ENCODE measurements around the gene SNX20.
A peak's percentile ranks its signal among the peaks of the same experiment; 100 is the strongest.

The SNX20 gene

GRCh38 chr16:50635505-50636392 is 45.4 kb downstream of the SNX20 start:
- DNase-seq (ENCODE audit: low read depth in 2 of 2): peak; percentile 7 to 16

DNA sequence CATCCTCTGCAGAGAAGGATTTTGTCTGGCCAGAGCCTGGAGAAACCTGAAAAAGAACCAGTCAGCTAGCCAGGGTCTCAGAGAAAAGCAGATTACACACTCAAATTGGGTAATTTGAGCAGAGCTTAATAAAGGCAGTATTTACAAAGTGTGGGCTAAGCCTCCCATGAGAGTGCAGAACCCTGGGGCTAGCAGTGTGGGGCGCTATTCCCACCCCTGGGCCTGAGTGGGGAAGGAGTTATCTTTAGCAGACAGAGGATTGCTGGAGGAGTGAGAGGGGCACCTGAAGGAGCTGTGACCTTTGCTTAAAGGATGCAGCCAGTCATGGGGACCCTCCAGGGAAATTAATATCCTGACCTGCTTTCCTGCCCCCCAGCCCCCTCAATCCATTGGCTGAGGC is 46.2 kb downstream of the SNX20 start:
- DNase-seq (ENCODE audit: low read depth in 2 of 2): no peak

- DNase-seq (ENCODE audit: low read depth in 2 of 2): no peak
Observed at GRCh38 chr16:50634090-50634489, 47.0 kb downstream of the SNX20 start.

DNA sequence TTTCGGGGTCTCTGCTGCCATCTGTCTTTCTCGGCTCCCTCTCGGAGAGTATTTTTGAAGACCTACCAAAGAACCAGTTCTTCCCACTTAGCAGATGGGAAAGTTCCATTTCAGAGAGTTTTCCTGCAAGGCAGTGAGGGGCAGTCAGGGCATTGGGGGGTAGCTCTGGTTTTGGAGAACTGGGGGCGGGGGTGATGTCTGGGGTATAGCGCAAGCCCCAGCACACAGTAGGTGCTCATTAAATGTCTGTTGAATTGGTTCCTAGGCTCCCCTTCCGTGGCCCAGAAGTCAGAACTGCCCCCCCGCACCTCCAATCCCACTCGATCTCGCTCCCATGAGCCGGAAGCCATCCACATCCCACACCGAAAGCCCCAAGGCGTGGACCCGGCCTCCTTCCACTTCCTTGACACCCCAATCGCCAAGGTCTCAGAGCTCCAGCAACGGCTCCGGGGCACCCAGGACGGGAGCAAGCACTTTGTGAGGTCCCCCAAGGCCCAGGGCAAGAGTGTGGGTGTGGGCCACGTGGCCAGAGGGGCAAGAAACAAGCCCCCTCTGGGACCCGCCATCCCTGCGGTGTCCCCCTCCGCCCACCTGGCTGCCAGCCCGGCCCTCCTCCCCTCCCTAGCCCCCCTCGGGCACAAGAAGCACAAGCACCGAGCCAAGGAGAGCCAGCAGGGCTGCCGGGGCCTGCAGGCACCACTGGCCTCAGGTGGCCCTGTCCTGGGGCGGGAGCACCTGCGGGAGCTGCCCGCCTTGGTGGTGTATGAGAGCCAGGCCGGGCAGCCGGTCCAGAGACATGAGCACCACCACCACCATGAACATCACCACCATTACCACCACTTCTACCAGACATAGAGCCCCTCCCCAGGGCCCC is 47.9 kb downstream of the SNX20 start:
- no peak for DNase-seq (ENCODE audit: low read depth in 2 of 2)

DNA sequence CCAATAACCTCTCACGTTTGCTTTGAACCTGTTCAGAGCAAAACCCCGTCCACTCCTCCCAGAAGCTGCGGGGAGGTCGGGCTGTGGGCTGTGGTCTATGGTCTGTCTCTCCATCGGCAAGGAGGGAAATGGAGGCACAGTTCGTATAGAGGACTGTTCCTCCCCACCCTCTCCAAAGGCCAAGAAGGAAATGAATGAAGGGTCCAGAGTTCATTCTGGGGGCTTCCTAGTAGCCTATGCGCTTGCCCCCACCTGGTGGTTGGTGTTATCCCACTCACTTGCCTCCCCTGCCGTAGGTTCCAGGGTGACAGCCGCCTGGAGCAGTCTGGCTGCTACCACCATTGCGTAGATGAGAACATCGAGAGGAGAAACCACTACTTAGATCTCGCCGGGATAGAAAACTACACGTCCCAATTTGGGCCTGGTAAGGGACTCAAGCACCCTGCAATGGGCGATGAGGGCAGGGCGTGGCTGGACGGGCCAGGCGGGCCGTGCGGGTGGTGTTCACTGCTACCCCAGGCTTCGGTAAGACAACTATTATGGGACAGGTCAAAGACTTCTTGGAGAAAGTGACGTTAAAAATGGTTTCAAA is 49.0 kb downstream of the SNX20 start:
- no peak for DNase-seq (ENCODE audit: low read depth in 2 of 2)

DNA sequence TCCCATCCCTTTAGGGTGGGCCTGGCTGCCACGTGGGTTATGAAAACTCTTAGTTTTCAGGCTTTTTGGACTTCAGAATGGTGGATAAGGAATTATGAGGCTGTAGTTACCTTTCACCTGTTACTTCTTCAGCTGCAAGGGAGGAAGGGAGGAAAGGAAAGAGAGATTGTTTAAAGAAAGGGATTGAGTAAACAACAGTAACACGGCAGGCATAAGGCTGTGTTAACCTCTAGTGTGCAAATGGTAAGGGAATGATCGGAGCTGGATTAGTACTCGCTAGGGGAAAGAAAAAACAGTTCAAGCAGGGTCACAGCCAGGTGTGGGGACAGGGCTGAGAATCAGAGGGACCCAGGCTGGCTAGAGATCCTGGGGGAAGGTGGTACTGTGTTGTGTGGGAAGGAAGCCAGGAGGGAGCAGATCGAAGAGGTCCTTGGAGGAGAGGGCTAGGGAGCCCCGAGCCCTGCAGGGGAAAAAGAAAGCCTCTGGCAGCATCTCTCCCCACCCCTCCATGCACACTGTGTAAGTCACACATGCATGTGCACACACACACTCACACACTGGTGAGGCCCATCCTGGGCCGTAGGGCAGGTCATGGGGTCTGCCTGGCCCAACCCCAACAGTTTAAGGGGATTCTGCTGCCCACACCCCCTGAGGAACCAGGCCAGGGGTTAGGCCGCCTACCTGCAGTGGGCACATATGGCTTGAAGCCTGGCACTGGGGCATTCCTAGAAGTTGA is 49.7 kb downstream of the SNX20 start:
- DNase-seq (ENCODE audit: low read depth in 2 of 2): no peak

DNA sequence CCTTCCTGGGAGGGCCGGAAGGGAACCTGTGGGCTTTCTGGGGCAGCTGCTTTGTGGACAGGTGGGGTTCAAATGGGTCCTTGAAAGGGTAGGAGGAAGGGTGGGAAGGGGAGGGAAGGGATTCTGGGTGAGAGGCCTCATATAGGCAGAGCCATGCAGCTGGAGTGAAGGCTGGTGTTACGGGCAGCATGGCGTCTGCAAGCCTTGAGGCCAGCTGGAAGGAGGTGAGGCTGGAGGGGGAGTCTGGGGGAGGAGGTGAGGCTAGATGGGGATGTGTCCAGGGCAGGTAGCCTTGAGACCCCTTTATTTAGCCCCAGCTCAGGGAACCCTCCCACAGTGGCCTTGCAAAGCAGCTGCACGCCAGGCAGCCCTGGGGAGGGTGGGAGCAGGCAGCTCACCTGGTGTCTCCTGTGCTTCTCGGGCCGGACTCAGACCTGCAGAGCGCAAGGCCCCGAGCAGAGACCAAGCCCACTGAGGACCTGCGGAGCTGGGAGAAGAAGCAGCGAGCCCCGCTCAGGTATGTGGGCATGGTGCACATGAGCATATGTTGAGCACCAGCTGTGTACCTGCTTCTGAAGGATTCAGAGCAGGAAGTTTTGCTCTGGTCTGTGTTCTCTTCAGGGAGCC is 50.6 kb downstream of the SNX20 start:
- DNase-seq (ENCODE audit: low read depth in 2 of 2): no peak

- DNase-seq (ENCODE audit: low read depth in 2 of 2): no peak
Observed at GRCh38 chr16:50629334-50629733, 51.8 kb downstream of the SNX20 start.

GRCh38 chr16:50628156-50628802 is 52.8 kb downstream of the SNX20 start:
- no peak for DNase-seq (ENCODE audit: low read depth in 2 of 2)

- peak; percentile 11 to 22 for DNase-seq (ENCODE audit: low read depth in 2 of 2)
Observed at GRCh38 chr16:50627419-50627818, 53.7 kb downstream of the SNX20 start.

GRCh38 chr16:50626868-50627267 is 54.2 kb downstream of the SNX20 start:
- DNase-seq (ENCODE audit: low read depth in 2 of 2): no peak

DNA sequence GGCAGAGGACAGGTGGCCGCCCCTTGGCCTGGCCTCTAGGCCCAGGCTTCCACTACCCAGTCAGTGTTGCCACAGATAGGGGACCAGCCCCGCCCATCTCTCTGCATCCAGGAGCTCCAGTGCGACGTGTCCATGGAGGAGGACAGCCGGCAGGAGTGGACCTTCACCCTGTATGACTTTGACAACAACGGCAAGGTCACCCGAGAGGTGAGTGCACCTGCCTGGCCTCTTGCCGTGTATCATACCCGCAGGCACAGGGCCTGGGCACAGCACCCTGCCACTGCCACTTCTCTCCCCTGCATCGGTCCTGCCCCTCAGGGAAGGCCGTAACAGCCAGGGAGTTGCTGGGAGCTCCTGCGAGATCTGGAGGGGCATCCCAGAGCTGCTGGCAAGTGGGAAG is 55.7 kb downstream of the SNX20 start:
- DNase-seq (ENCODE audit: low read depth in 2 of 2): no peak

DNA sequence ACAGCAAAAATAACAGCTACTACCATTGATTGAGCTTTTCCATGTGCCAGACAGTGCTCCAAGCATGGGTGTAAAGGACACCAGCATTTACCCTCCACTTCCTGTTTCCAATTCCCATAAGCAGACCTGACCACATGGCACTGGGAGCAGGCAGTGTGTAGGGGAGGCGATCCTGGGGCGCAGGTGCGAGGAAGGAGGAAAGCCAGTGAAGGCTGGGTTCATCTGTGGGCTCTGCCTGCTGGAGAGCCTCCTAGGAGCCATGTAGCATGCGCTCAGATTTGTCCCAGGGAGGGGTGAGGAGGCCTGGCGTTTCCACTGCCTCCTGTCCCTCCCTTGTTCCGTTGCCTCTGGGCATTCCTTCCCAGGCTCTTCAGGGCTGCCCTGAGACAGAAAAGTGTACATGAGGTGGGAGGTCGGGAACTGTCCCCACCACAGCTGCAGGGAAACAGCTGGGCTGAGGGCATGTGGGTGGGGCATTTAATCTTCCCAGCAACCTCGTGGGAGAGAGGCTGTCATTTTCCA is 56.6 kb downstream of the SNX20 start:
- DNase-seq (ENCODE audit: low read depth in 2 of 2): no peak

DNA sequence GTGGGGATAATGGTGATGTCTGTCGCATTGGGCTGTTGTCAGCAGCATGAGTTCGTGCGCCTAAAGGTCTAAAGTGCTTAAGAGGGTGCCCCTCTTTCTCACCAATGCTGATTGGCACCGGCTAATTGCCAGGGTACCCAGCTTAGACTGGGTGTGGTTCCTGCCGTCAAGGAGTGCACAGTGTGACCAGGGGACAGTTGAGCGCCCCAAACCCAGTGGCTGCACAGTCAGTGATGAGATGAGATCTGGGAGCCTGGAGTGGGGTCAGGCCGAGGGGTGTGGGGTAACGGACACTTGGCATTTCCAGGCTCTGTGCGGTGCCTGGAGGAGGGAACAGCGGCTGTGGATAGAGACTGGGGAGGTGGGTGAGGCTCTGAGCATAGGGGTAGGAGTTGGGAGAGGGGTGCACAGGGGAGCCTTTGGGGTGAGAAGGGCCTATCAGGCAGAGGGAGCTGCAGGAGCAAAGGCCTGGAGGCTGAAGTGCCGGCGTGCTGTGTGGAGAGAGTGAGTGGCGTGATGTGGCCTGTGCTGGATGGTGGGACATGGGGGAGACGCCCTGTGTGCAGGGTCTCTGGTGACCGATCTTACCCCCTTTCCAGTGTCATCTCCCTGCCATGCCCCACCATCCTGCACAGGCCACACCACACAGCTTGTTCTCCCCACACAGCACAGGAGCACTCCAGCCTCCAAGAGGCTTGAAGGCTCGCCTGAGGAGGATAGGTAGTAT is 58.3 kb downstream of the SNX20 start:
- DNase-seq (ENCODE audit: low read depth in 2 of 2): no peak

DNA sequence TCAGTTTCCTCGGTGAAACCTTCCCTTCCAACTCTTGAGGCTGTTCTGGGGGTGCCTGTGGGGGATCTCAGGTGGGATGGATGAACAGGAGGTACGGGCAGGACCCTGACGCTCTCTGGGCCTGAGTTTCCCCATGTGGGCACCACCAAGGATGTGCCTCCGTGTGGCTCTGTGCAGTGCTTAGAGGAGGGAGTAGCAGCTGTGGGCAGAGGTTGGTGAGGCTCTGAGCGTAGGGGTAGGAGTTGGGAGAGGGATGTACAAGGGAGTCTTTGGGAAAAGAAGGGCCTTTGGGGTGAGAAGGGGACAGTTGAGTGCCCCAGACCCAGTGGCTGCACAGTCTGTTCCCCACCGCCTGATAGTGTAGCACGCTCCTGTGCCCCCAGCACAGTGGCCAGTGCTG is 59.1 kb downstream of the SNX20 start:
- no peak for DNase-seq (ENCODE audit: low read depth in 2 of 2)

Measured in stimulated activated CD8-positive, alpha-beta memory T cell treated with anti-CD3 and anti-CD28 coated beads, Interleukin-15, amount 100 ng/mL, for 48 hours (primary cell).